HG03039 (cell line): Measurements from ENCODE around the gene OR10C1.

ENCODE experiments used
- ATAC-seq: cut with Tn5 transposase; IDR thresholded peaks from one replicate; pipeline ENCODE4 v1.9.1; 2021; ENCODE audit warnings: mild to moderate bottlenecking, moderate library complexity; ENCODE audit not compliant: unreplicated experiment

OR10C1 gene

DNA sequence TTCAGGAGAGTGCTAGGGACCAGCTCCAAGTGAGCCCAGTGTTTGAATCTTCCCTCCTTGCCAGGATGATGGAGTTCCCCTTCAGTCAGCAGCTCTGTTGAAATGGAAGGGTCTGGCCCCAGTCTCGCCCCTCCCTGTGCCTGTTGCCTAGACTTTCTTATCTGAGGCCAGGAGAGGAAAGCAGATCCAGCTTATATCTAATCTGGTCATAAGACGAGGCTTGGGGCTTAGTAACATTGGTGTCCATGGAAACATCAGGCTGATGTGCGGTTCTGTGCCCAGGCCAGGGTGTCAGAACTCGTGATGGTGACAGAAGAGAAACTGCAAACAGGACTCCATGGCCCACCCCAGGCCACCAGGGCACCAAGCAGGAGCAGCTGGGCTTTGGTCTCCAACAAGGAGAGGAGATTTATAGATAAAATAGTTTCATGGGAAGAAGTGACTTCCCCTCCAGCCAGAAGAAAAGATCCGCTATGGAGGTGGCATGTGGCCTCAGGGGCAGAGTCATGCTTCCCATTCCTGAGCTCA, 38.9 kb downstream of the OR10C1 start:
- ATAC-seq: no peak

DNA sequence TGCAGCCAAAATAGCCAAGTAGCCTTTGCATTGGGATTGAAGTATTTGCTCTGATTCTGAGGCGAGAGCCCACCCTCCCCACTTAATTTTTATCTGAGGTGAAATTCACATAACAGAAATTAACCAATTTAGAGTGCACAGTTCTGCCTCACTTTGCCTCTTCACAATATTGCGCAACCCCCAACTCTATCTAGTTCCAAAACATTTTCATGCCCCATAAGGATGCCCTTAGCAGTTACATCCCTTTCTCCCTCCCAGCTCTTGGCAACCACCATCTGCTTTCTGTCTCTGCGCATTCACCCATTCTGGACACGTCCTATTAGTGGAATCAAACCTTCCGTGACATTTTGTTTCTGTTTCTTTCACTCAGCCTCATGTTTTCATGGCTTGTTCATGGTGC, 39.6 kb downstream of the OR10C1 start:
- no peak for ATAC-seq

DNA sequence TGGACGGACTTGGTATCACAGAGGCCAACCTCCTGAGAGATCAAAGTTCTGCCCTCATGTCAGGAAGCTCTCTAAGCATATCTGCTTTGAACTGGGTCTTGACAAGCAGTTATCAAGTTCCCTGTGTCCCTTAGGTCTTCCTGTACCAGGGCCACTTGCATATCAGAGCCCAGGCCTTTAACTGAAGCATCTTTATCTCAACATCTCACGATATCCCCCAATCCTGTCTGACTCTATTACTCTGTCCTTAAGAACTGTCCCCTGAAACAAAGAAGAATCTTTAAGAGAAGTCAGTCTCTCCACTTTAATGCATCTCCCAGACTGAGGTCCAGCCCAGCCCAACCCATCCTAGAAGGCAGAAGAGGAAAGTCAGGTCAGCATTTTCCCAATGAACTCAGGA, 40.5 kb downstream of the OR10C1 start:
- ATAC-seq: no peak

DNA sequence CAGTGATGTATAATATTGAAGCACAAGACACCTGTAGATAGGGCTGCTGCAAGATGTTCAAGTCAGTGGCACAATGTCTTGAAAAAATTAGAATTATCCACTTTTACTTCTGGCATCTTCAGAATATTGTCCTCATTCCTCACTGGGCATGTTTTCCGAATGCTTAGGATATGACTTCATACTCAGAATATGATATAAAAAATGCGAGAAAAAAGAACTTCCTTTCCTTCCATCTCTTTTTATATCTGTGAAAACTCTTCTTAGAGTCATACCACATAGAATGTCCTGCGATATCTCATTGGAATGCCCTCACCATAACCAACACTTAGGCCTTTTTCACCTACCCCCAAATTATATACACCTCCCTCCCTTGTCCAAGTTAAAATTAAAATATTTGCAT, 44.1 kb downstream of the OR10C1 start:
- ATAC-seq: no peak

DNA sequence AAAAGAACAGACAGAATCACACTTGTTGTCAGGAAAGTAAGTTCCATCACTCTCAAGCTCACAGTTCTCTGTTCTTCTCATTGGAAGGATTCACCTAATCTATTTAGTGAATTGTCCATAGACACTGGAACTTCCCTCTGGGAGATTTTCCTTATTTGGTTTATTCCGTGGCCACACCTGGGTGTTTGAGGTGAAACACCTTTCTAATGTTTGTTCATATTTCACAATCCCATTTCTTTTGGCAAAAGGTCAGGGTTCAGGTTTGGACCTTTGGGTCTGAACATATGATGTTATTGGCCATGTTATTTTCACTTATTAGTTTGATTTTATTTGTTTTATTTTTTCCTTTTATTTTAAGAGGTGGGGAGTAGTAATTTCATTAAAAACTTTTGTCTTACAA, 44.6 kb downstream of the OR10C1 start:
- no peak for ATAC-seq

DNA sequence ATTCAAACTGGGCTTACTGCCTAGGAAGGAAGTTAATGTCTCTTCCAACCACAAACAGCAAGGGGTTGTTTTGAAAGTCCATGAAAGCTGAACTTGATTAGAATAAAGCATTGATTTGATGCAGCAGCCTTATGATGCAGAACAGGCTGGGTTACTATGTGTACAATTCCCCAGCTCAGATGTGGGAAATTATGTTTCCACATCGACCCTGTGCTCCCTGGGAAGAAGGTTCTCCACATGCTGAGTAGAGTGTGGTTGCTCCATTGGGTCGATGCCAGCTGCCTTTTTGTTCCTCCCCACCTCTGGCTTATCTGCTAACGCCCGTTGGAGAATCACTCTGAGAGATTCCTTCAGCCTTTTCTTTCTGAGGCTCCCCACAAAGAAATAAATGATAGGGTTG, 47.5 kb downstream of the OR10C1 start:
- no peak for ATAC-seq

DNA sequence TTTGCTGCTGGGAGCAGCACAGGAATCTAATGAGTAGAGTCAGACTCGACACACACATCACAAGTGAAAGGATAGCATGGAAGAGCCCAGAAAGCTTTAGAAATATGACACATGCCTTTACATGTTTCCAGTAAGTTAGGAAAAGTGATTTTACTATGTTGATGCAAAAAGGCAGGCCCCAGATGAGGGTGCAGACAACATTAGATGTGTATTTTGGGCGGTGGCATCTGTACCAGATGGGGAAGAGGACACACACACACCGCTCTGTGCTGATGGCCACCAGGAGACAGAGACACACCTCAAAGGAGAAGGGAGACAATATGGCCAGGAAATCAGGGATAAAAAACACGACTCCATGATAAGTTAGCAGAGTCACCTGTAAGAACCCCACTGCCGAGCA, 48.0 kb downstream of the OR10C1 start:
- ATAC-seq: no peak

DNA sequence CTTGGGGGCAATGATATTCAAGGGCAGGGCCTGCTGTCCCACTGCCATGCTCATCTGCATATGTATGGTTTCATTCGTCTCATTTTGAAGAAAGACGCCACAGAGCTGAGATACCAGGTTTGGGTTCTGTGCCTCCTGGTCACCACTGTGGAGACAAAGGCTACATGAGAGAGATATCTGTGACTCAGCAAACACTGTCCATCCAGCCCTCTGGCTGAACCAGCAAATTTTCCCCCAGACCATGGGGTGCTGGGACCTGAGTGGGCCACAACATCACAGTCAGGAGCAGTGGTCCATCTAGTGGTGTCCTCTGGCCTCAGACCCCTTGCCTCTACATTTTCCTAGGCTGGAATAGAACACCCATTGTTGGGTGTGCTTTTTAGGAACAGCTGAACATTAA, 48.6 kb downstream of the OR10C1 start, which contains the start of gene MAS1L:
Gene MAS1L, minus strand, starts transcription at position 297 of the 400 bp plus-strand sequence. Its CDS starts 54 bp downstream, at position 243.
- ATAC-seq: no peak

DNA sequence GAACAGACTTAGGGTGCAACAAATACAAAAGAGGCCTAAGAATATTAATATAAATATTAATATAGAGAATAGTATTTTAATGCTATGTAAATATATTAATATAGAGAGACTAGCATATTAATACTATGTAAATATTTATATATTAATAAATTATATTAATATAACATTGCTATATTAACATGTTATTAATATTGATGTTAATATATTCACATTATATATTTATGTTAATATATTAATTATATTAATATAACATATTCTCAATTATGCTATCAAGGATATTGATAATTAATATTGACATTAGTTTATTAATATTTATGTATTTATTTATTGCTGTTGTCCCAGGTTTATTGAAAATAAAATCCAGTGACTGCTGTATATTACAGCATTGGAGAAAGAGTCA, 49.8 kb downstream of the OR10C1 start:
- ATAC-seq: no peak

DNA sequence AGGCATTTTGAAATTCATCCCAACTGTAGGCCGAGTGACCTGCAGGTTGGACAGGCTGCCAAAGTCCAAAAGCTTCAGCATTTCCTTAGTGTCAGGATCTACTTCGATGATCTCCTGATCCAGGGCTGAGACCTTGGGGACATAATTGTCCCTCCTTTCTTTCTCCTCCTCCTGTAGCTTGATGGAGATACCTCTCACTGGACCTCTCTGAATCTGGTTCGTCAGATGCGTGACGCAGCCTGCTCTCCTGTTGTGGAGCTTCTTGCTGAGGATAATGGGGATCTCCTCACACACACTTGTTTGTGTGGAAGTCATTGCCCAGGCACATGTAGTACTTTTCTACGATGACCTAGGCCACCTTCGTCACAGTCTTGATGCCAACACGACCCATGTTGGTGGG, 50.2 kb downstream of the OR10C1 start:
- no peak for ATAC-seq

DNA sequence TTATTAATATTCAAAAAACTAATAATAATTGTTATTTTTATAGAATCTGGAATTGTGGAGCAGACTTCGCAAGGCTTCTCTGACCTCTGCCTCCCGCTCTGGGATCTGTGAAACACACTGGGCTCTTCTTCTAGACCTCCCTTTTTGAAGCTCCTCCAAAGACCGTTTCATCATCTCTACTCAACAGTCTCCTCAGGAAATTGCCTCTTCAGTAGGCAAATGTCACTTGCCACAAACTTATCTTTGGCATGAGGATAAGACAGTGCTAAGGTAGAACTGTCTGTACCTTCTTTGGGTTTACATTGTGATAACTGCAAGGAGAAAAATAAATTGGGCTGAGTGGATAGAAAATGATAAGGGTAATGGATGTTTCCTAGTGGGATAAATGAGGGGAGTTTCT, 50.9 kb downstream of the OR10C1 start:
- ATAC-seq: no peak

DNA sequence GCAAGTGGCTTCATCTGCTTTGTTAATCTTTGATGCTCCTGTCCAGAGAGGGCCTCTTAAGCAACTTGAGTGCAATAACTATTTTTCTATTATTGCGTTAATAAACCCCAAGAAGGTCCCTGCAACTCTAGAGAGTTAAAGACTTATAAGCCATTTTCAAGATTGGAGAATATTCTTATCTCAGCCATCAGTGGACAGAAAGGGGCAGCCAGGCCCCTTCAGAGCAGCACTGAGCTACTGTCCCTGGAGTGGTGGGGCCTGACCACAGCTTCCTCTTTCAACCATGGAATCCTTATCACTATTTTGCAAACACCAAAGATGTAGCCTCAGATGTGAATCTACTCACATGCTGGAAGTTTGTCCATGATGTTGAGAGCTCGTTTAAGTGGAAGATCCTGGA, 51.4 kb downstream of the OR10C1 start:
- no peak for ATAC-seq
